ENCODE results near the gene BPIFB1. TPM values are rescaled to one million over a fixed set of nuclear protein-coding genes. Genes with fewer than 3 reads are reported as not detected.
A peak's percentile ranks its signal among the peaks of the same experiment; 100 is the strongest.

Gene BPIFB1
- total and polyA plus RNA-seq, 2 of the 13 experiments (the other 11 are each of a cell fraction or from before 2014, with no cell fraction given) = 0.82 to 4.4 TPM

DNA sequence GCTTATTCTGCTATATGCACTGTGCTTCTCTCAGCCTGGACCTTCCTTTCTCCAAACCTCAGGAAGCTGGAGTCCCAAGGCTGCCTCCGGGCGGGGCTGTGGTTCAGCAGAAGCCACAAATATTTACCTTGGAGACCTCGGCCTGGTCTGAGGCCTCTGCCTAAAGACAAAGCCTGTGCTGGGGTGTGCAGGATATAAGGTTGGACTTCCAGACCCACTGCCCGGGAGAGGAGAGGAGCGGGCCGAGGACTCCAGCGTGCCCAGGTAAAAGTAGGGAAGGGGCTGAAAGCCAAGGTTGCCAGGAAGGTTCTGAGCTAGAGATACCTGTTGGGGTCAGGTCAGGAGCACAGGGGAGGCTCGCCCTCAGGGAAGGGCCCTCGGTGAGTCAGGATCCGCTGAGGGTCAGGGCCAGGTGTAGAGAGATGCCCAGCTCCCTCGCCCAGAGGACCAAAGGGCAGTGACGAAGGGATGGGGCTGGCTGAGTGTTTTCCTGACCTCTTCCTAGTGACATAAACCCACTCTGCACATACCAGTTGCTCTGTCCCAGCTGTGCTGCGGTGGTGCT lies at the start of gene BPIFB1 (continued):
- TF ChIP-seq, protein P1, sequence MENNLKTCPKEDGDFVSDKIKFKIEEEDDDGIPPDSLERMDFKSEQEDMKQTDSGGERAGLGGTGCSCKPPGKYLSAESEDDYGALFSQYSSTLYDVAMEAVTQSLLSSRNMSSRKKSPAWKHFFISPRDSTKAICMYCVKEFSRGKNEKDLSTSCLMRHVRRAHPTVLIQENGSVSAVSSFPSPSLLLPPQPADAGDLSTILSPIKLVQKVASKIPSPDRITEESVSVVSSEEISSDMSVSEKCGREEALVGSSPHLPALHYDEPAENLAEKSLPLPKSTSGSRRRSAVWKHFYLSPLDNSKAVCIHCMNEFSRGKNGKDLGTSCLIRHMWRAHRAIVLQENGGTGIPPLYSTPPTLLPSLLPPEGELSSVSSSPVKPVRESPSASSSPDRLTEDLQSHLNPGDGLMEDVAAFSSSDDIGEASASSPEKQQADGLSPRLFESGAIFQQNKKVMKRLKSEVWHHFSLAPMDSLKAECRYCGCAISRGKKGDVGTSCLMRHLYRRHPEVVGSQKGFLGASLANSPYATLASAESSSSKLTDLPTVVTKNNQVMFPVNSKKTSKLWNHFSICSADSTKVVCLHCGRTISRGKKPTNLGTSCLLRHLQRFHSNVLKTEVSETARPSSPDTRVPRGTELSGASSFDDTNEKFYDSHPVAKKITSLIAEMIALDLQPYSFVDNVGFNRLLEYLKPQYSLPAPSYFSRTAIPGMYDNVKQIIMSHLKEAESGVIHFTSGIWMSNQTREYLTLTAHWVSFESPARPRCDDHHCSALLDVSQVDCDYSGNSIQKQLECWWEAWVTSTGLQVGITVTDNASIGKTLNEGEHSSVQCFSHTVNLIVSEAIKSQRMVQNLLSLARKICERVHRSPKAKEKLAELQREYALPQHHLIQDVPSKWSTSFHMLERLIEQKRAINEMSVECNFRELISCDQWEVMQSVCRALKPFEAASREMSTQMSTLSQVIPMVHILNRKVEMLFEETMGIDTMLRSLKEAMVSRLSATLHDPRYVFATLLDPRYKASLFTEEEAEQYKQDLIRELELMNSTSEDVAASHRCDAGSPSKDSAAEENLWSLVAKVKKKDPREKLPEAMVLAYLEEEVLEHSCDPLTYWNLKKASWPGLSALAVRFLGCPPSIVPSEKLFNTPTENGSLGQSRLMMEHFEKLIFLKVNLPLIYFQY (CRISPR knock-in tag; IDR thresholded peaks at IDR 0.05; ENCODE audit: borderline replicate concordance) = peak; percentile 44; the same call in 1 of the 2 replicates
- TF ChIP-seq MTA1 (CRISPR knock-in tag; IDR thresholded peaks at IDR 0.05; ENCODE audit: borderline replicate concordance) (peak; percentile 82; the same call in 1 of the 2 replicates), ARNT2 (CRISPR knock-in tag; IDR thresholded peaks at IDR 0.05; ENCODE audit: low read depth) (0 out of 2 replicates have a peak, but pooled peaks have one; percentile 36), TBX2 (CRISPR knock-in tag; IDR thresholded peaks at IDR 0.05; ENCODE audit: borderline replicate concordance) (peak; percentile 34; the same call in 1 of the 2 replicates), ZNF207 (IDR thresholded peaks at IDR 0.05; ENCODE audit: borderline replicate concordance) (no peak), ZBTB20 (CRISPR knock-in tag; IDR thresholded peaks at IDR 0.05; ENCODE audit: borderline replicate concordance, low read depth) (peak; percentile 45; the same call in 1 of the 2 replicates), HOMEZ (CRISPR knock-in tag; IDR thresholded peaks at IDR 0.05; ENCODE audit: low read depth) (peak; percentile 45; the same call in 1 of the 2 replicates), ZNF772 (CRISPR knock-in tag; IDR thresholded peaks at IDR 0.05) (0 out of 2 replicates have a peak, but pooled peaks have one; percentile 10), ZFX (CRISPR knock-in tag; IDR thresholded peaks at IDR 0.05; ENCODE audit: low read depth) (peak; percentile 90), MYC (CRISPR knock-in tag; IDR thresholded peaks at IDR 0.05; ENCODE audit: borderline replicate concordance) (0 out of 2 replicates have a peak, but pooled peaks have one; percentile 27), HNRNPL (IDR thresholded peaks at IDR 0.05; ENCODE audit: low read depth, low read length) (peak; percentile 58; the same call in 1 of the 2 replicates), XRCC5 (optimal IDR thresholded peaks at IDR 0.05; ENCODE audit: low read length) (peak; percentile 62), ZBTB42 (CRISPR knock-in tag; IDR thresholded peaks at IDR 0.05) (0 out of 2 replicates have a peak, but pooled peaks have one; percentile 63), ETV5 (CRISPR knock-in tag; IDR thresholded peaks at IDR 0.05; ENCODE audit: borderline replicate concordance) (peak; percentile 39; the same call in 1 of the 2 replicates), ZMYM4 (CRISPR knock-in tag; IDR thresholded peaks at IDR 0.05) (peak; percentile 39; the same call in 1 of the 2 replicates), NR2F6 (IDR thresholded peaks at IDR 0.05) (no peak; the same call in 1 of the 2 replicates), NR2F6 (CRISPR knock-in tag; IDR thresholded peaks at IDR 0.05) (peak; percentile 73)
- TF ChIP-seq, protein P2, sequence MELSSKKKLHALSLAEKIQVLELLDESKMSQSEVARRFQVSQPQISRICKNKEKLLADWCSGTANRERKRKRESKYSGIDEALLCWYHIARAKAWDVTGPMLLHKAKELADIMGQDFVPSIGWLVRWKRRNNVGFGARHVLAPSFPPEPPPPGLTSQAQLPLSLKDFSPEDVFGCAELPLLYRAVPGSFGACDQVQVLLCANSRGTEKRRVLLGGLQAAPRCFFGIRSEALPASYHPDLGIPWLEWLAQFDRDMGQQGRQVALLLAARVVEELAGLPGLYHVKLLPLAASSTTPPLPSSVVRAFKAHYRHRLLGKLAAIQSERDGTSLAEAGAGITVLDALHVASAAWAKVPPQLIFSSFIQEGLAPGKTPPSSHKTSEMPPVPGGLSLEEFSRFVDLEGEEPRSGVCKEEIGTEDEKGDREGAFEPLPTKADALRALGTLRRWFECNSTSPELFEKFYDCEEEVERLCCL (CRISPR knock-in tag; IDR thresholded peaks at IDR 0.05; ENCODE audit: borderline replicate concordance) = 0 out of 2 replicates have a peak, but pooled peaks have one; percentile 52
- TF ChIP-seq, protein P3, sequence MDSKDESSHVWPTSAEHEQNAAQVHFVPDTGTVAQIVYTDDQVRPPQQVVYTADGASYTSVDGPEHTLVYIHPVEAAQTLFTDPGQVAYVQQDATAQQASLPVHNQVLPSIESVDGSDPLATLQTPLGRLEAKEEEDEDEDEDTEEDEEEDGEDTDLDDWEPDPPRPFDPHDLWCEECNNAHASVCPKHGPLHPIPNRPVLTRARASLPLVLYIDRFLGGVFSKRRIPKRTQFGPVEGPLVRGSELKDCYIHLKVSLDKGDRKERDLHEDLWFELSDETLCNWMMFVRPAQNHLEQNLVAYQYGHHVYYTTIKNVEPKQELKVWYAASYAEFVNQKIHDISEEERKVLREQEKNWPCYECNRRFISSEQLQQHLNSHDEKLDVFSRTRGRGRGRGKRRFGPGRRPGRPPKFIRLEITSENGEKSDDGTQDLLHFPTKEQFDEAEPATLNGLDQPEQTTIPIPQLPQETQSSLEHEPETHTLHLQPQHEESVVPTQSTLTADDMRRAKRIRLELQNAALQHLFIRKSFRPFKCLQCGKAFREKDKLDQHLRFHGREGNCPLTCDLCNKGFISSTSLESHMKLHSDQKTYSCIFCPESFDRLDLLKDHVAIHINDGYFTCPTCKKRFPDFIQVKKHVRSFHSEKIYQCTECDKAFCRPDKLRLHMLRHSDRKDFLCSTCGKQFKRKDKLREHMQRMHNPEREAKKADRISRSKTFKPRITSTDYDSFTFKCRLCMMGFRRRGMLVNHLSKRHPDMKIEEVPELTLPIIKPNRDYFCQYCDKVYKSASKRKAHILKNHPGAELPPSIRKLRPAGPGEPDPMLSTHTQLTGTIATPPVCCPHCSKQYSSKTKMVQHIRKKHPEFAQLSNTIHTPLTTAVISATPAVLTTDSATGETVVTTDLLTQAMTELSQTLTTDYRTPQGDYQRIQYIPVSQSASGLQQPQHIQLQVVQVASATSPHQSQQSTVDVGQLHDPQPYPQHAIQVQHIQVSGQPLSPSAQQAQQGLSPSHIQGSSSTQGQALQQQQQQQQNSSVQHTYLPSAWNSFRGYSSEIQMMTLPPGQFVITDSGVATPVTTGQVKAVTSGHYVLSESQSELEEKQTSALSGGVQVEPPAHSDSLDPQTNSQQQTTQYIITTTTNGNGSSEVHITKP (CRISPR knock-in tag; IDR thresholded peaks at IDR 0.05; ENCODE audit: low read depth) = 0 out of 2 replicates have a peak, but pooled peaks have one; percentile 35

Data from HepG2 (cell line).